ENCODE data around the gene ANKRD44.

DNA sequence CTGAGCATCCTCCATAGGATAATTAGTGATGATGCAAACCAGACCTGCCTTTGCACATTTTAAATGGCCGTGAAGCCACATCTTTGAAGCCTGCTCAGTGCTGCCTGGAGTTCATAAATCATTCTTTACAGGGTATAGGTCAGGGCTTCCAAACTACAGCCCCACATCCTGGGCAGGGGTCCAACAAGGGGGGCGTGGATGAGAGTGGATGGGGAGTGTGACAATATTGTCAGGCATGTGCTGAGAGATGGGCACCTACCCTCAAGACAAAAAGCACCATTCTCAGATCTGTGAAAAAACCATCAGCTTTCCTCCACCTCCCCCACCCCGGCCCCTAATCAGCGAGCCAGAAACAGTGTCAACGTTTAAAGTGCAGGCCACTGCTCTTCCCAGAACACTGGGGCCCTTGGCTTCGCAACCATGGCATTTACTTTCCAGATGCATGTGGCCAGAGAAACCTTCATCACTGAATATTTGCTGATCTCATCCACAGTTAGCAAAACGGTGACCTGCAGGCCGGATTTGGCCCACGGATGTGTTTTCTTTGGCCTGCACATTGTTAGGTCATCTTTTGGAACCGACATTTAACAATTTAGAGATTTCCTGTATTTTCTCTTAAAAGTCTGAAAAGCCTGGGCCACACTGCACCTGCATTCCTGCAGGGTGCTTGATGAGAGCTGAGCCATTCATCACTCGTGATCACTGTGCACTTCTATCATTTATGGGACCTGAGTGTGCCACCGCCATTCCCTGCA lies 130.7 kb downstream of the ANKRD44 start:
- TF ChIP-seq YY1 (IDR thresholded peaks at IDR 0.05; ENCODE audit: insufficient read depth, insufficient read length) (no peak), ZNF274 (IDR thresholded peaks at IDR 0.05; ENCODE audit: low read depth, low read length) (no peak), SUZ12 (IDR thresholded peaks at IDR 0.05; ENCODE audit: extremely low read depth, insufficient read depth, insufficient read length) (no peak)
